ENCODE measurements around the gene ZNRF3. TPM values are rescaled to one million over a fixed set of nuclear protein-coding genes. Genes with fewer than 3 reads are reported as not detected.

The ZNRF3 gene
- polyA plus RNA-seq, 1 donor from 2014 or later: 2.9 TPM

DNA sequence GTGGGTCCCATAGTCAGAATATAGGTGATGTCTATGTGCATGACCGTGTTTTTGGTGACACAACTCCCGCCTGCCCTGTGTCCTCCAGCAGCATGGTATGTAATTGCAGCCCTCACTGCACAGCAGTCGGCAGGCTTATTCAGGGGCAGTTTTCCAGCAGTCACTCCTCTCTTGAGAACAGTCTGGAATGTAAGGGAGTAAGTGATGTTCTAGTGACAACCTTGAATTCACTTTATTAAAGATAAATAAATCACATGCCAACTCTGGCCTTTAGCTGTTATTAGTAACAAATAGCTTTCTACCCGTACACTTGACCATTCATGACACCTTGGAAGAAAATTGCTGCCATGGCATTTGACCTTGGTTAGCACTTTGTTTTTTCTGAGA lies 27.9 kb downstream of the ZNRF3 start (continued):
- TF ChIP-seq EZH2 (IDR thresholded peaks at IDR 0.05; ENCODE audit: borderline replicate concordance, insufficient read depth, low read length, poor library complexity, severe bottlenecking) (no peak), SMC3 (conservative IDR thresholded peaks at IDR 0.05; ENCODE audit: poor library complexity) (no peak)

DNA sequence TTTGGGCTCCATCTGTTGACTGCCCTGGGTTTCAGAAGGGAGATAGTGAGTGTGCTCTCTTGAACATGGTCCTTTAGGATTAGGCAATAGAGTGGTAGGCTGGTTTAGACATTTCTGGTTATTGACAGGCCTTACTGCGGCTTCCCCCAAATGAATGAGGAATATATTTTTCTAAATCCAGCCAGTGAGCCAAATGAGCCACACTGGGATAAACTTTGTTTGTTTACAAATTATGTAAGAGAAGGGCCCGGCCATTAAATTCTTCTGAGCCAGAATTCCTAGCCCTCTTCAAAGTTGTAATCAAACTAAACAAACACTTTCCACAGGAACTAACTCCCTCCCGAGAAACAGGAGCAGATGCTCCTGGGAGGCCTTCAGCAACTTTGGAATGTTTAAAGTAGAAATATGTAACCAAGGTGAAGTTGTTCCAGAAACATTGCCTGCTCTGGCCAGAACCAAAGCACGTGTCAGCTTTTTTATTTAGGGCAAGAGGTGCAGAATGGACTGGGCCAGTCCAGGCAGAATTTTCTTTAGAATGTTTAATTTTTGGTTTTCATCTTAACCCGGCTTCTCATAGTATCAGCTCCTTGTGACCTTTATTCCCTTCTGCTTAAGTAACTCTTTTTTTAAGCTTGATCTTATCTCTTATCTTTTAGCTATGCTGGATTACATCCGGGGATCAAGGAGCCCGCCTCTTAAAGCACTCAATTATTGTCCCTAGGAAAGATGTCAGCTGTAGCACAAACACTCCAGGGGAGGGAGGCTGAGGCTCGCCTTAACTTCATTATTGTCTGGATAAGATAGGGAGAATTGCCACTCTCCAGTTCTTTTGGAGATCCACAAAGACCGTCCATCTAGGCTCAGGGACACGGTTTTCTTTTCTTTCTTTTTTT lies 28.7 kb downstream of the ZNRF3 start:
- Histone ChIP-seq H3K4me2 (ENCODE audit: low read length) (no peak overlapping the region), H3K27ac (ENCODE audit: low read length) (no peak overlapping the region), H3K9ac (ENCODE audit: low read length) (no peak overlapping the region), H3K4me3 (ENCODE audit: low read length) (no peak overlapping the region), H3F3A (ENCODE audit: insufficient read depth, low read length, poor library complexity, severe bottlenecking) (no peaks in the 10 kb centered on the region), H3K36me3 (ENCODE audit: insufficient read depth, low read length) (no peaks in the 10 kb centered on the region), H3K27me3 (ENCODE audit: insufficient read depth, low read depth, low read length) (no peaks in the 10 kb centered on the region), H3K79me2 (replicated peaks; ENCODE audit: insufficient read depth, low read length) (peaks cover 8% of the 10 kb centered on the region), H3K9me3 (ENCODE audit: low read length) (no peaks in the 10 kb centered on the region), H2AFZ (ENCODE audit: low read depth, low read length) (no peak overlapping the region), H4K20me1 (ENCODE audit: insufficient read depth) (no peaks in the 10 kb centered on the region), H3K9me2 (ENCODE audit: insufficient read depth, low read length) (no peaks in the 10 kb centered on the region)
- TF ChIP-seq, protein P1, sequence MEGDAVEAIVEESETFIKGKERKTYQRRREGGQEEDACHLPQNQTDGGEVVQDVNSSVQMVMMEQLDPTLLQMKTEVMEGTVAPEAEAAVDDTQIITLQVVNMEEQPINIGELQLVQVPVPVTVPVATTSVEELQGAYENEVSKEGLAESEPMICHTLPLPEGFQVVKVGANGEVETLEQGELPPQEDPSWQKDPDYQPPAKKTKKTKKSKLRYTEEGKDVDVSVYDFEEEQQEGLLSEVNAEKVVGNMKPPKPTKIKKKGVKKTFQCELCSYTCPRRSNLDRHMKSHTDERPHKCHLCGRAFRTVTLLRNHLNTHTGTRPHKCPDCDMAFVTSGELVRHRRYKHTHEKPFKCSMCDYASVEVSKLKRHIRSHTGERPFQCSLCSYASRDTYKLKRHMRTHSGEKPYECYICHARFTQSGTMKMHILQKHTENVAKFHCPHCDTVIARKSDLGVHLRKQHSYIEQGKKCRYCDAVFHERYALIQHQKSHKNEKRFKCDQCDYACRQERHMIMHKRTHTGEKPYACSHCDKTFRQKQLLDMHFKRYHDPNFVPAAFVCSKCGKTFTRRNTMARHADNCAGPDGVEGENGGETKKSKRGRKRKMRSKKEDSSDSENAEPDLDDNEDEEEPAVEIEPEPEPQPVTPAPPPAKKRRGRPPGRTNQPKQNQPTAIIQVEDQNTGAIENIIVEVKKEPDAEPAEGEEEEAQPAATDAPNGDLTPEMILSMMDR (IDR thresholded peaks at IDR 0.05; ENCODE audit: poor library complexity, severe bottlenecking): no peak
- TF ChIP-seq POLR2AphosphoS5 (IDR thresholded peaks at IDR 0.05) (no peak), EZH2 (IDR thresholded peaks at IDR 0.05; ENCODE audit: borderline replicate concordance, insufficient read depth, low read length, poor library complexity, severe bottlenecking) (no peak), RAD21 (conservative IDR thresholded peaks at IDR 0.05) (no peak), EP300 (conservative IDR thresholded peaks at IDR 0.05; ENCODE audit: poor library complexity, severe bottlenecking) (no peak), MXI1 (conservative IDR thresholded peaks at IDR 0.05; ENCODE audit: poor library complexity, severe bottlenecking) (no peak)
- TF ChIP-seq, protein P2, sequence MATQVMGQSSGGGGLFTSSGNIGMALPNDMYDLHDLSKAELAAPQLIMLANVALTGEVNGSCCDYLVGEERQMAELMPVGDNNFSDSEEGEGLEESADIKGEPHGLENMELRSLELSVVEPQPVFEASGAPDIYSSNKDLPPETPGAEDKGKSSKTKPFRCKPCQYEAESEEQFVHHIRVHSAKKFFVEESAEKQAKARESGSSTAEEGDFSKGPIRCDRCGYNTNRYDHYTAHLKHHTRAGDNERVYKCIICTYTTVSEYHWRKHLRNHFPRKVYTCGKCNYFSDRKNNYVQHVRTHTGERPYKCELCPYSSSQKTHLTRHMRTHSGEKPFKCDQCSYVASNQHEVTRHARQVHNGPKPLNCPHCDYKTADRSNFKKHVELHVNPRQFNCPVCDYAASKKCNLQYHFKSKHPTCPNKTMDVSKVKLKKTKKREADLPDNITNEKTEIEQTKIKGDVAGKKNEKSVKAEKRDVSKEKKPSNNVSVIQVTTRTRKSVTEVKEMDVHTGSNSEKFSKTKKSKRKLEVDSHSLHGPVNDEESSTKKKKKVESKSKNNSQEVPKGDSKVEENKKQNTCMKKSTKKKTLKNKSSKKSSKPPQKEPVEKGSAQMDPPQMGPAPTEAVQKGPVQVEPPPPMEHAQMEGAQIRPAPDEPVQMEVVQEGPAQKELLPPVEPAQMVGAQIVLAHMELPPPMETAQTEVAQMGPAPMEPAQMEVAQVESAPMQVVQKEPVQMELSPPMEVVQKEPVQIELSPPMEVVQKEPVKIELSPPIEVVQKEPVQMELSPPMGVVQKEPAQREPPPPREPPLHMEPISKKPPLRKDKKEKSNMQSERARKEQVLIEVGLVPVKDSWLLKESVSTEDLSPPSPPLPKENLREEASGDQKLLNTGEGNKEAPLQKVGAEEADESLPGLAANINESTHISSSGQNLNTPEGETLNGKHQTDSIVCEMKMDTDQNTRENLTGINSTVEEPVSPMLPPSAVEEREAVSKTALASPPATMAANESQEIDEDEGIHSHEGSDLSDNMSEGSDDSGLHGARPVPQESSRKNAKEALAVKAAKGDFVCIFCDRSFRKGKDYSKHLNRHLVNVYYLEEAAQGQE (IDR thresholded peaks at IDR 0.05; ENCODE audit: borderline replicate concordance): no peak

DNA sequence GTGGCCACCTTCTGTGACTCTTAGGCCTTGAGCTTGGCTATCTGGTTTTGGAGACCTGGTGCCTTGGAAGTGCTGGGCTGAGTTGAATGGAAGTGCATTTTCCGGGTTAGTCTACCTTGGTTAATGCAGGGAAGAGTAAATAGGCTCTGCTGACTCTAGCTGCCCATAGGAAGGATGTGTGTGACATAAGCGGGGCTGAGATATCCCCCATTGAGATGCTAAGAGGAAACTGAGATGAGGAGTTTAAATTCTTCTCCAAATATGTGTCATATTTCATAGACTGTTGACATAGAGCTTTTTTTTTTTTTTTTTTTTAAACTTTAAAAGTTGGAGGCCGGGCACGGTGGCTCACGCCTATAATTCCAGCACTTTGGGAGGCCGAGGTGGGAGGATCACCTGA lies 30.8 kb downstream of the ZNRF3 start:
- H3K79me2 ChIP-seq (replicated peaks; ENCODE audit: insufficient read depth, low read length): peaks cover 8% of the 10 kb centered on the region
- no peak overlapping the region for H3K27ac ChIP-seq (ENCODE audit: low read length)
- H3K9me2 ChIP-seq (ENCODE audit: insufficient read depth, low read length): no peaks in the 10 kb centered on the region
- TF ChIP-seq SMC3 (conservative IDR thresholded peaks at IDR 0.05; ENCODE audit: poor library complexity): no peak
- no peak for TF ChIP-seq TAF1 (IDR thresholded peaks at IDR 0.05; ENCODE audit: low read depth)
- TF ChIP-seq POLR2AphosphoS5 (IDR thresholded peaks at IDR 0.05): no peak
- TF ChIP-seq EP300 (conservative IDR thresholded peaks at IDR 0.05; ENCODE audit: poor library complexity, severe bottlenecking): no peak
- TF ChIP-seq MXI1 (conservative IDR thresholded peaks at IDR 0.05; ENCODE audit: poor library complexity, severe bottlenecking): no peak
- no peaks in the 10 kb centered on the region for H4K20me1 ChIP-seq (ENCODE audit: insufficient read depth)
- H2AFZ ChIP-seq (ENCODE audit: low read depth, low read length): no peak overlapping the region
- H3K9ac ChIP-seq (ENCODE audit: low read length): no peak overlapping the region
- no peak overlapping the region for H3K4me3 ChIP-seq (ENCODE audit: low read length)
- no peaks in the 10 kb centered on the region for H3F3A ChIP-seq (ENCODE audit: insufficient read depth, low read length, poor library complexity, severe bottlenecking)
- no peak overlapping the region for H3K4me2 ChIP-seq (ENCODE audit: low read length)
- no peaks in the 10 kb centered on the region for H3K27me3 ChIP-seq (ENCODE audit: insufficient read depth, low read depth, low read length)
- H3K9me3 ChIP-seq (ENCODE audit: low read length): no peaks in the 10 kb centered on the region
- no peaks in the 10 kb centered on the region for H3K36me3 ChIP-seq (ENCODE audit: insufficient read depth, low read length)
